GM21717 (cell line): Measurements from ENCODE around the gene EGFR.

Experiments used
- ATAC-seq: cut with Tn5 transposase; IDR thresholded peaks from one replicate; pipeline ENCODE4 v1.9.1; 2021; ENCODE audit warnings: mild to moderate bottlenecking, moderate library complexity; ENCODE audit not compliant: unreplicated experiment

Gene EGFR

DNA sequence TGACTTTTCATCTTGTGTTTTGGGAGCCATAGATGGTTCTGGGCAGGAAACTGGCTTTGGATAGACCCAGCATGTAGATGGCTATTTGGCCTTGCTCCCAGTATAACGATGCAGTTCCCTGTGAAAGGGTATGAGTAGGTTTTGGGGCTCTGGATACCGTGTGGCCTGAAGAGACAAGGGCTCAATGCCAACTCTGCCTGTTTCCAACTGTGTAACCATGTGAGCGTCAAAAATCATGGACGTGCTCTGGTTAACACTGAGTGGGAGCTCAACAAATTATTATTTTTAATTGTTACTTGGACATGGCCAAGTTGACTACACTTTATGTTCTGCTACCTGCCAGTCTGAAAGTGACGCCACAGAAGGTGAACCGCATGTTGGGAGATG lies 41.8 kb downstream of the EGFR start:
- no peak for ATAC-seq

DNA sequence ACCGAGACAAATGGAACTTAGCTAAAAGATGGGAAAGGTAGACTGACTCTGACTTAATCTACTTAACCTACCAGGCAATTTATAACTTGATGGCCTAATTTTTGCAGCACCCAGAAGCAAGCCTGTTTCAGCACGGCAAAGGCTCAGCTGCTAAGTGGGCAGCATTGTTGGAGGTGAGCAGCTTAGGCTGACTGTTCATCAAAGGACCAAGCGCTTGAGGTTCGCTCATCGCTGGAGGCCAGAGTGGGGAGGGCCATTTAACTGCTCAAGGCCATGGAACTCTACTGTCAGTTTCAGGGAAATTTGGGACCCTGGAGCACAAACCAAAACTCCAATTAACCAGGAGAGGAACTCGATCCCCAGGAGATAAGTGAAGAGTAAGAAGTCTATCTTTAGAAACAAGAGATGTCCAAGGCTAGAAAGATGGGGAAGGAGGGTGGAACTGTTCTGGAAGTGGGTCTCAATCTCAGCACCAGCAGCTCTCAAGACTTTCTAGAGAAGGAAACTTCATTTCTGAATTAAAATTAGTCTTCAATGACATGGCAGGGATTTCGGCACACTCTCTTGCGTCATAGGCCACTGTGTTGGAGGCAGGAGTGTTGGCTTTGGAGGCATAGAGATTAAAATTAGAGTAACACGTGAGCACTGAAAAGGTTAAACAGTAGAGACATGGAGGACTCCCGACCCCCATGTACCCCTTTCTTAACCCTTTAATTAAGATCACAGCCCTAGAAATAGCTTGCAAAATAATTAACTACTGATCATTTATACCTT lies 43.1 kb downstream of the EGFR start:
- no peak for ATAC-seq

DNA sequence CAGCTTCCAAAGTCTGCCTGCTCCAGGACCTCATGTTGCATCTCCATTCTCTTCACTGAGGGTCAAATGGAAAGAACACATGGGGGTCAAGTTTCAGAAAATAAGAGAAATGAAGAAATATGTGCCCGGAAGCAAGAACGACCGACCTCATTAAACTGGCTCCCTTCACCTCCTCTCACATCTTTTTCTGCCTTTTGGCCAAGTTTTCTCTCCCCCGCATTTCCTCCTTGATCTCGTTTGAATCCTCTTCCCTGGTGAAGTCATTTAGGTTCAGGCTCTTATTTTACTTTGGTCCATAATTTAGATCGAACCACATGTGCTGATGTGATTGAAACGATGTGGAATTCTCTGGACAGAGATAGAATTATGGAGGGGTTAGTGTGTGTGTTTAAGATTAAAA lies 44.2 kb downstream of the EGFR start:
- no peak for ATAC-seq

DNA sequence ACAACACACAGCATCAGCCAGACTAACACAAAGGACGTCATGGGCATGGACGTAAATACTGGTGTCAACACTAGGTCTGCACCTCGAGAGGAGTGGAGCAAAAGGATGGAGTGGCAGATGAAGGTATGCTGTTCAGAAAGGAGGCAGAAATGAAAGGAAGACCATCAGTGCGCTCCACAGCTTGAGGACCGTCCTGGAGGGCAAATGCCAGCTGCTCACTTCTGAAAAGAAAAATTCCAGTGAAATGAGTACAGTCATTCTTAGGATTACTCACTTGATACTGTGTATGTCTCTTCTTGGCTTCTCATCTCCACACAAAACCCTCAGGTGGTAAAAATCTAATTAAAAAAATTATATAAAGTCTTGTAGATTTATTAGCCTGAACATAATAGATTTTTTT lies 44.8 kb downstream of the EGFR start:
- ATAC-seq, result no peak

- peak; percentile 61 for ATAC-seq
Measured at GRCh38 chr7:55065079-55065478, 46.3 kb downstream of the EGFR start.

- peak; percentile 53 for ATAC-seq
Measured at GRCh38 chr7:55065511-55066229, 46.9 kb downstream of the EGFR start.

DNA sequence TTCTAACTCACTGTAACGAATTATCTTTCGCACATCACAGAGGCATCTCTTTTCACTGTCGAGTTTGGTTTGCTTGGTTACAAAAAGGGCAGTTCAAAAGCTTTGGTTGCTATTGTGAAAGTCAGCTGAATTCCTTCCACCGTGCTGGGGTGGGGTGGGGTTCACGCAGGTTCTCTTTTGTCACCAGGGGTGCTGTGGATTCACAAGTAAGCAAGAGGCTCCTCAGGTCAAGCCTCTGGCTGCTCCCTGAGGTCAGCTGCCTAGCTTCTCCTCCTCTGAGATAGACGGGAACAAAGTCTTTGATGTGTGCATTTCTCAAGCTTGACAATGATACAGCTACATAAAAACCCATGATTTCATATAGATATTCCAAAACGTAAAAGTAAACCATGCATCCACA lies 47.7 kb downstream of the EGFR start:
- ATAC-seq, result no peak

- no peak for ATAC-seq
Measured at GRCh38 chr7:55066938-55067337, 48.1 kb downstream of the EGFR start.

GRCh38 chr7:55067748-55068147 lies 48.9 kb downstream of the EGFR start:
- no peak for ATAC-seq

DNA sequence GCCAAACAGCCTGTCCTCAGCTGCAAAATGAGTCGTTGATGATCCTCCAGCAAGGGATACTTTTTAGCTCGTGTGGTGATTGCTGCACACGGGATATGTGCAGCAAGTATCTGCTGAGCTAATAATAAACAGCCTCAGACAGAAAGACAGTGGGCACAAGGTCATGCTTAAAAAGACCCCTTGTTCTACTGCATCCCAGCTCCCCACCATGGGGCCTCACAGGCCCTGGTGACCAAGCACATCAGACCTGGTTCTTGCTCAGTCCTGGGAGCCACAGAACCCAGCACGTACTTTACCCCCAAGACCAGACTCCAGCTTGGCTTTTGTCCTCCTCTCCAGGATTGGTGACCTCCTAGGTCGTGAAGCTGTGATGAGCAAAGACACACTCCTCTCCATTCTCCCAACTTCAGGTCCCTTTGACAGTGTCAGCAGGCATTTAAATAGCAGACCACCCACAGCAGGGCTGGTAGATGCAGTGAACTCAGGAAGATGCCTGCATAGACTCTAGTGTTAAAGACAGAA lies 50.5 kb downstream of the EGFR start:
- ATAC-seq, result no peak

DNA sequence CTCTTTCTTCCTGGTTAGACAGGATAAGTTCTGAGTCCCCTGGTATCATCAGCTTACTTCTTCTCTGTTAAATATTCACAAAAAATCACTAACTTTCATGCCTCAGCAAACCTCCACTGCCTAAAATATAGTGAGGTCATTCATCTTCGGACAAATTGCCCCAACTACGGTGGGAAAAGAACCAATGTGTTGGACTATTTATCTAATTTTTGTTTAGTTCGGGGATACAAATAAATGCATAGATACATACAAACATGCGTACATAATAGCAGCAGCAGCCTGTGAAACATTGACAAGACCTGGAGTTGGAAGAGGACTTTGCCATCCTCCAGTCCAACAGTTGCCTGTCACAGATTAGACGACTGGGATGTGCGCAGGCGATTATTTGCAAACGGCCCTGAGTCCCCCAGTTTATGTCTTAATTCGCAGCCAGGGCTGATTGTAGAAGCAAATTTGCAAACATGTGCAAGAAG lies 51.5 kb downstream of the EGFR start:
- no peak for ATAC-seq

DNA sequence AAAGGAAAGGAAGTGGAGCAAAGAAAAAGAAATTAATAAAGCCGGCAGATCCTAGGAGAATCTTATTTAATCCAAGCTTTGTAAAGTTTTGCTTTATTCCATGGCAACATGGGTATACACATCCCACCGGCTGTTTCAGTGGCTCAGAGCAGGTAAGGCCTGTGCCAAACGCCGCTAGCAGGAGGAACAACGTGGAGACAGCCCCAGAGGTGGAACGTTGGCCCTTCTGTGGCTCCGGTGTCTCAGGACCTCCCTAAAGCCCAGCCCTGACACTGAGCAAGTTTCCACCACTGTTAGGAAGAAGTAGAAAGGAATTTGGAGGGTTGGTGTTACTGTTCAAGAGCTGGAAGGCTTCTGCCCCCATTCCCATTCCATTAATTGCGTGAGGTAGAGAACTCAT lies 52.0 kb downstream of the EGFR start:
- ATAC-seq, result no peak

DNA sequence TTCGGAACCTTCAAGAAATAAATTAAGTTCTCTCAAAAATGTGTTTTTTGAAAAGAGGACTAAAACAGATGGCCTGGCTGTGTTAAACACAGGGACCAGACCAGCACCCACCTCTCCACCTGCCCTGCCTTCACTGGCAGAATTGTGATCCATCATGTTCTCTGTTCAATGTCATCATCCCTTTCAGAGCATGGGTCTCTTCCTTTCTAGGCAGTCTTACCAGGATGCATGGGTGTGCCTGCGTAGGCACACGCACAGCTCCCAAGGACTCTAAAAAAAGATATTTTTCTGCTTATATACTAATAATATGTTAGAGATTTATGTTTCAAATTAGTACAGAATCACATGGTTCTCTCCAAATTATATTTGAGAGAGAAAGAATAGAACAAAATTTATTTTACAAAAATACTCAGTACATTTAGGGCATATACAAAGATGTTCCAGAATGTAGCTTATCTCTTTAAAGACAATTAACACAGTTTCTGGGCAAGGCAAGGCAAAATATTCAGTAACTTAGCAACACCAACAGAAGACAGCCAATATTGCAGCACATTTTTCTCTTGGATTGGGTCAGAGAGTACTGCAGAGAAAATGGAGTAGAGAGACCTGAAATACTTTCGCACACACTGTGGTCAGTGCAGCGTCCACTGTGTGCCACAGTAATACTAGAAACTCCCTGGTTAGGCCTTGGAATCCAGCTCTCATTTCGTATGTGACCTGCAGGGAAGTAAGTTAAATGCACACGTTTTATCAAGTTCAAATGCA lies 52.8 kb downstream of the EGFR start:
- ATAC-seq, result no peak

- ATAC-seq, result no peak
Measured at GRCh38 chr7:55072251-55072650, 53.4 kb downstream of the EGFR start.

- peak; percentile 65 for ATAC-seq
Measured at GRCh38 chr7:55073051-55073511, 54.3 kb downstream of the EGFR start.

GRCh38 chr7:55073976-55074528 lies 55.2 kb downstream of the EGFR start:
- peak; percentile 91 for ATAC-seq

GRCh38 chr7:55075464-55076021 lies 56.7 kb downstream of the EGFR start:
- no peak for ATAC-seq

DNA sequence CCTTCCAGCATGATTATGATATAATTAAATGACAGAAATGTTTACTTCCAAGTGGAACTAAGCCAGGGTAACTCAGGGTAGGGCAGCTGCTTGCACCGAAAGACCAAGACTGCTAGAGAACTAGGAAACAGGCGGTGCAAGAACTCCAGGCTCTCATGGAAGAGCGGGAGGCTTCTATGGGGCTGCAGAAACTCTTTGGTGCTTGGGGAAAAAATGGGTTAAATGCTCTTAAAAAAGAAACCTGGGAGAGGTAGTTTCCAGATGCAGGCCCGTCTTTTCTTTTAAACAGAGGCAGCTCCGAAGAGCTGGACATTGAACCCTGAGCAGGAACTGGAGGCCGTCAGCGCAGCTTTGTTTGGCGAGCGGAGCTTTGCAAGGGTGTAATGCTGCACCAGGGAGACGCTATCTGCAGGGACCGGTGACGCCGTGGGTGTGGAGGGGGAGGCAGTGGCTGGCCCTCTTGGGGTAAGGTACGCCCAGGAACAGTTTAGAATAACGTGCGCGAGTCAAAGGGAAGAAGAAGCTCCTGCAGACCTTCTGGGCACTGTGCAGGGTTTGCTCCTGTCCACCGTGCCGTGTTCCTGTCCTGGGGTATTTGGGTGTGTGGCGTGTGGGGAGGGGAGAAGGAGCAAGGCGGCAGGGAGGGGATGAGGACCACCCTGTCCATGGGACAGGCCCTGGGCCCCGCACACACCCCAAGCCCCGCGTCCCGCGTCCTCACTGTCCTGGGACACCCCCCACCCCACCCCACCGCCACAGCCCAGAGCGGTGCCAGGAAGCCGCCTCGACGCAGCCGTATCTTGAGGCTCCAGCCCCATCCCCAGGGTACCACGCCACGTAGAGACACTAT lies 59.0 kb downstream of the EGFR start:
- no peak for ATAC-seq

DNA sequence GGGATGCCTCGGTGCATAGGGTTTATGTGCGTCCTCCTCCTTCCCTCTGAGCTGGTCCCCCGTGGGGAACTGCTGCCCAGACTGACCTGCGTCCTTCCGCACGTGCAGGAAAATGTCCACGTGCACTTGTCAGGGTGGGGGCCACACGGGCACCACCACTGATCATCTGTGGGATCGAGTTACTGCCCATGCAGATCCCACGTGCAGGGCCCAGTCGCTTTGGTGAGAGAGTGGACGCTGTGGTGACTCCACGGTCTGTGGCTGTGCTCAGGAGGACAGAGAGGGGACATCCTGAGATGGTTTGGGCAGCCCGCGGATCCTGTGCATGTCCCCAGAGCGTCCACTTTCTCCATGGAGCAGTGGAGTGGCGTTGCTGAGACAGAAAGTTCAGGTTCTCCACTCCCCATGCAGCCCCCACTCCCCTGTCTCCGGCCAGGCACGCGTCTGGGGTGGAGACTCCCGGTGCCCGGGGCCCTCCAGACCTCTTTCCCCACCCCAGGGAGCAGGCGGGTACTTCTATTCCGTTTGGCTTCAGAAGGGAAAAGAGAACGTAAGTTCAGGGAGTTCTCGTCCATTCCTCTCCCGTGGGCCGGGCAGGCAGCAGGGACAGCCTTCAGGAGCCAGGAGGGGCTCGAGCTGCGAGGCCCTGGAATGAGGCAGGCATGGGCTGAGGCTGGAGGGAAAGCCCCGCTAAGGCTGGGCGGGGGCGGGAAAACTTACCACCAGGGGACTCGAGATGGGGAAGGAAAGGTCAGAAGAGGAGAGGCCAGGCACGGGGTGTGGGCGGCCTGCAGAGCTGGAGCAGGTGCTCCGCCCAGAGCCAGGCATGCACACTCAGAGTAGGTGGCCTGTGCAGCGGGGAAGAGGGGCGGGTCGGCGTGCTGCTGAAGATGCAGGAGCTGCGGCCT lies 59.9 kb downstream of the EGFR start:
- no peak for ATAC-seq
